Motor neuron (in vitro differentiated cells): ENCODE data around the gene CHTF18. TPM values are rescaled to one million over a fixed set of nuclear protein-coding genes. Genes with fewer than 3 reads are reported as not detected.
"Not testable (repeated sequence)": the region's sequence is repeated elsewhere in the genome, so short reads cannot be mapped to it uniquely, and the experiment has no call there.

Experiments used
- ATAC-seq, 8 experiments: fragments of 200-7000 bp; cut with Tn5 transposase; replicated peaks in 6 of 8; 2 replicates each; pipeline ENCODE4 v1.8.0; 2021; ENCODE audit warnings: mild to moderate bottlenecking in 8 of 8, moderate library complexity in 8 of 8
- H3K27ac ChIP-seq, 2 donors: fragments of 250-450 bp; sonication (Bioruptor Pico); 2 replicates each; pipeline ENCODE4 v1.9.0; 2021; ENCODE audit warnings: antibody characterized with exemption in 2 of 2, mild to moderate bottlenecking in 2 of 2, moderate library complexity in 1 of 2
- H3K4me1 ChIP-seq, 2 donors: fragments of 250-450 bp; sonication (Bioruptor Pico); replicated peaks in 1 of 2; 2 replicates each; pipeline ENCODE4 v1.6.1; 2021; ENCODE audit warnings: antibody characterized with exemption in 2 of 2, mild to moderate bottlenecking in 2 of 2, moderate library complexity in 1 of 2
- H3K4me3 ChIP-seq, 5 donors: fragments of 250-450 bp; sonication (Bioruptor Pico); 2 replicates each; pipeline ENCODE4 v1.9.0; 2021; ENCODE audit warnings: antibody characterized with exemption in 5 of 5, mild to moderate bottlenecking in 5 of 5, moderate library complexity in 4 of 5
- WGBS, 10 experiments: fragments of 450-650 bp; shearing (Covaris generic); methylation state at CpG; one replicate each; pipeline ENCODE4 v1.0.0; 2022; 5-methylcytosine and 5-hydroxymethylcytosine counted together
- in situ Hi-C, 9 experiments: fragments of 400-800 bp; cut with MboI; loops; one replicate each; pipeline ENCODE4 v1.15.0; 2021; ENCODE audit warnings: low sequenced_read_pairs in 9 of 9, low pct_unique_long_range_greater_than_20kb in 2 of 9; ENCODE audit not compliant: unreplicated experiment in 9 of 9
- total RNA-seq, 8 experiments: library from RNA; unstranded; fragments of 300-600 nt; gene quantifications; 2 replicates each; pipeline versions ENCODE4 v1.2.3 to v1.2.4, GENCODE V29; 2022

The CHTF18 gene
- total RNA-seq, 8 experiments from 2014 or later, result 2.5 to 41.5 (median 12.4) TPM

GRCh38 chr16:825341-826061 lies 37.1 kb downstream of the CHTF18 start:
- peaks cover 0 to 11% of the 10 kb centered on the region in 2 donors for H3K4me1 ChIP-seq
- no peak overlapping the region for H3K4me3 ChIP-seq
- ATAC-seq, result peak; percentile 32 to 94 (median 72)
- H3K27ac ChIP-seq, result peak overlapping the region in 1 of 2 donors; percentile 28
- WGBS, 10 experiments, result 11 to 100% (median 70%) methylated on average over 1 to 18 of the region's 36 CpGs
- in situ Hi-C loops, result no loop called here

- Histone ChIP-seq H3K4me1 (peaks cover 0 to 11% of the 10 kb centered on the region in 2 donors), H3K4me3 (no peak overlapping the region), H3K27ac (no peak overlapping the region)
- no peak for ATAC-seq
- WGBS, 10 experiments, result 0 to 100% (median 89%) methylated on average over 1 to 11 of the region's 24 CpGs; no CpG with 5 or more reads in 5 of the 10 experiments
- in situ Hi-C loops, result no loop called here
Measured at GRCh38 chr16:827513-827912, 39.1 kb downstream of the CHTF18 start.

GRCh38 chr16:828891-829290 lies 40.5 kb downstream of the CHTF18 start:
- Histone ChIP-seq H3K4me3 (no peak overlapping the region), H3K4me1 (peaks cover 0 to 11% of the 10 kb centered on the region in 2 donors), H3K27ac (no peak overlapping the region)
- WGBS, 10 experiments, result 60% methylated on average over 2 of the region's 17 CpGs; no CpG with 5 or more reads in 9 of the 10 experiments
- ATAC-seq, result peak in 1 of 8 experiments; percentile 12
- in situ Hi-C loops, result no loop called here

GRCh38 chr16:830107-830870 lies 41.9 kb downstream of the CHTF18 start:
- WGBS, 10 experiments, result 47 to 98% (median 87%) methylated on average over 4 to 17 of the region's 43 CpGs; no CpG with 5 or more reads in 3 of the 10 experiments
- no peak for ATAC-seq
- in situ Hi-C loops, result no loop called here
- H3K27ac ChIP-seq, result no peak overlapping the region
- H3K4me3 ChIP-seq, result no peak overlapping the region
- H3K4me1 ChIP-seq, result peaks cover 0 to 7% of the 10 kb centered on the region in 2 donors

- in situ Hi-C loops, result no loop called here
- Histone ChIP-seq H3K27ac (no peak overlapping the region), H3K4me3 (no peak overlapping the region), H3K4me1 (no peaks in the 10 kb centered on the region)
- ATAC-seq, result no peak
- WGBS, 10 experiments, result 44 to 90% (median 80%) methylated on average over 1 to 13 of the region's 24 CpGs; no CpG with 5 or more reads in 1 of the 10 experiments
Measured at GRCh38 chr16:830871-831570, 42.6 kb downstream of the CHTF18 start.

- WGBS, 10 experiments, result 75% methylated on average over 5 of the region's 27 CpGs; no CpG with 5 or more reads in 9 of the 10 experiments
- Histone ChIP-seq H3K27ac (no peak overlapping the region), H3K4me3 (no peak overlapping the region), H3K4me1 (no peaks in the 10 kb centered on the region)
- in situ Hi-C loops, result no loop called here
- ATAC-seq, result peak in 1 of 8 experiments; percentile 8
Measured at GRCh38 chr16:831571-832413, 43.4 kb downstream of the CHTF18 start.

- Histone ChIP-seq H3K27ac (no peak overlapping the region), H3K4me3 (no peak overlapping the region), H3K4me1 (no peaks in the 10 kb centered on the region)
- WGBS, 10 experiments, result 20 to 71% (median 60%) methylated on average over 1 to 12 of the region's 35 CpGs; no CpG with 5 or more reads in 7 of the 10 experiments
- in situ Hi-C loops, result no loop called here
- peak in 4 of 8 experiments; percentile 19 to 33 (median 23) for ATAC-seq
Measured at GRCh38 chr16:832652-833336, 44.4 kb downstream of the CHTF18 start.

- 86% methylated on average over 1 of the region's 14 CpGs; no CpG with 5 or more reads in 9 of the 10 experiments for WGBS, 10 experiments
- Histone ChIP-seq H3K27ac (no peak overlapping the region), H3K4me1 (no peaks in the 10 kb centered on the region), H3K4me3 (no peak overlapping the region)
- ATAC-seq, result no peak
- in situ Hi-C loops, result no loop called here
Measured at GRCh38 chr16:833411-833810, 45.0 kb downstream of the CHTF18 start.

- in situ Hi-C loops, result no loop called here
- WGBS, 10 experiments, result 80 to 96% methylated on average over 1 to 5 of the region's 10 CpGs; no CpG with 5 or more reads in 8 of the 10 experiments
- no peak for ATAC-seq
- H3K4me1 ChIP-seq, result peaks cover 0 to 4% of the 10 kb centered on the region in 2 donors
- H3K27ac ChIP-seq, result no peak overlapping the region
- H3K4me3 ChIP-seq, result no peak overlapping the region
Measured at GRCh38 chr16:835373-835772, 47.0 kb downstream of the CHTF18 start.

- 50 to 100% (median 71%) methylated on average over 1 to 4 of the region's 4 CpGs; no CpG with 5 or more reads in 1 of the 10 experiments for WGBS, 10 experiments
- in situ Hi-C loops, result no loop called here
- Histone ChIP-seq H3K4me1 (peaks cover 0 to 6% of the 10 kb centered on the region in 2 donors), H3K4me3 (no peak overlapping the region), H3K27ac (no peak overlapping the region)
- no peak for ATAC-seq
Measured at GRCh38 chr16:836221-836620, 47.8 kb downstream of the CHTF18 start.

GRCh38 chr16:836822-837221 lies 48.4 kb downstream of the CHTF18 start:
- in situ Hi-C loops, ATAC-seq, H3K27ac ChIP-seq, H3K4me3 ChIP-seq: not testable (repeated sequence)
- WGBS, 10 experiments, result 43 to 100% (median 67%) methylated on average over 1 to 3 of the region's 3 CpGs; no CpG with 5 or more reads in 1 of the 10 experiments
- H3K4me1 ChIP-seq, result peaks cover 2 to 12% of the 10 kb centered on the region in 2 donors

GRCh38 chr16:838741-839140 lies 50.3 kb downstream of the CHTF18 start:
- WGBS, 10 experiments, result 53 to 100% (median 77%) methylated on average over 1 to 12 of the region's 14 CpGs; no CpG with 5 or more reads in 3 of the 10 experiments
- no peak overlapping the region for H3K4me3 ChIP-seq
- no peak for ATAC-seq
- H3K4me1 ChIP-seq, result peaks cover 16 to 25% of the 10 kb centered on the region in 2 donors
- in situ Hi-C loops, result no loop called here
- H3K27ac ChIP-seq, result no peak overlapping the region
